WTC11 (cell line): ENCODE data around the gene FOXP1. TPM values are rescaled to one million over a fixed set of nuclear protein-coding genes. Genes with fewer than 3 reads are reported as not detected.

ENCODE experiments used
- ATAC-seq: fragments of 200-7000 bp; cut with Tn5 transposase; 2 replicates; pipeline ENCODE4 v1.10.0; 2021; ENCODE audit warnings: mild to moderate bottlenecking, moderate library complexity
- CTCF ChIA-PET: fragments of 300-600 bp; sonication (Branson Sonifier 250); formaldehyde crosslinking; loops from one replicate; lab custom pipeline; 2021; ENCODE audit warnings: antibody characterized with exemption; lab: Charles Lee
- POLR2A ChIA-PET: fragments of 350-600 bp; sonication (Branson Sonifier 250); formaldehyde crosslinking; loops from one replicate; lab custom pipeline; 2021; ENCODE audit warnings: antibody characterized with exemption; lab: Charles Lee
- DNase-seq: peaks from one replicate; pipeline ENCODE4 v3.0.0; 2021; ENCODE audit warnings: low spot score
- H3K27ac Mint-ChIP-seq: 2 replicates; pipeline ENCODE4 v1.8.0; 2021; ENCODE audit warnings: mixed read lengths
- H3K27me3 Mint-ChIP-seq: 2 replicates; pipeline ENCODE4 v1.8.0; 2021; ENCODE audit warnings: low read depth, mild to moderate bottlenecking, moderate library complexity, mixed read lengths
- H3K36me3 Mint-ChIP-seq: 2 replicates; pipeline ENCODE4 v1.8.0; 2021; ENCODE audit warnings: mixed read lengths
- H3K4me1 Mint-ChIP-seq: 2 replicates; pipeline ENCODE4 v1.8.0; 2022; ENCODE audit warnings: mixed read lengths
- H3K4me3 Mint-ChIP-seq: 2 replicates; pipeline ENCODE4 v1.8.0; 2021; ENCODE audit warnings: mild to moderate bottlenecking, moderate library complexity, mixed read lengths
- H3K9me3 Mint-ChIP-seq: 2 replicates; pipeline ENCODE4 v1.8.0; 2021; ENCODE audit warnings: mixed read lengths
- AFF4 ChIP-seq: sonication (generic); formaldehyde crosslinking; IDR thresholded peaks from 2 replicates; pipeline ENCODE4 v1.8.1; 2023; ENCODE audit warnings: mild to moderate bottlenecking, missing genetic modification reagents, borderline replicate concordance
- ATF6 ChIP-seq: sonication (generic); formaldehyde crosslinking; IDR thresholded peaks from 2 replicates; pipeline ENCODE4 v1.8.1; 2023; ENCODE audit warnings: mild to moderate bottlenecking, missing genetic modification reagents
- ESRRA ChIP-seq: sonication (generic); formaldehyde crosslinking; IDR thresholded peaks from 2 replicates; pipeline ENCODE4 v1.8.1; 2022; ENCODE audit warnings: mild to moderate bottlenecking, missing genetic modification reagents, borderline replicate concordance
- ETV6 ChIP-seq: sonication (generic); formaldehyde crosslinking; IDR thresholded peaks from 2 replicates; pipeline ENCODE4 v1.8.1; 2022; ENCODE audit warnings: mild to moderate bottlenecking, missing genetic modification reagents
- FOXP4 ChIP-seq: sonication (generic); formaldehyde crosslinking; IDR thresholded peaks from 2 replicates; pipeline ENCODE4 v1.8.0; 2022; ENCODE audit warnings: mild to moderate bottlenecking, missing genetic modification reagents
- GTF2I ChIP-seq: fragments of 250-450 bp; sonication (Bioruptor Pico); conservative IDR thresholded peaks from 2 replicates; pipeline ENCODE4 v1.4.0; 2021; ENCODE audit warnings: mild to moderate bottlenecking
- HMGA2 ChIP-seq: fragments of 250-450 bp; sonication (Bioruptor Pico); IDR thresholded peaks from 2 replicates; pipeline ENCODE4 v1.4.0; 2021; ENCODE audit warnings: mild to moderate bottlenecking, moderate library complexity
- HMGXB4 ChIP-seq: sonication (generic); formaldehyde crosslinking; IDR thresholded peaks from 2 replicates; pipeline ENCODE4 v1.8.1; 2023; ENCODE audit warnings: mild to moderate bottlenecking, moderate library complexity, missing genetic modification reagents
- IRF1 ChIP-seq: sonication (generic); formaldehyde crosslinking; IDR thresholded peaks from 2 replicates; pipeline ENCODE4 v1.8.0; 2023; ENCODE audit warnings: missing genetic modification reagents
- IRF2 ChIP-seq: sonication (generic); formaldehyde crosslinking; IDR thresholded peaks from 2 replicates; pipeline ENCODE4 v1.8.0; 2022; ENCODE audit warnings: low read depth, missing genetic modification reagents, borderline replicate concordance
- MLX ChIP-seq: sonication (generic); formaldehyde crosslinking; IDR thresholded peaks from 2 replicates; pipeline ENCODE4 v1.8.1; 2023; ENCODE audit warnings: mild to moderate bottlenecking, missing genetic modification reagents, moderate library complexity
- NR3C1 ChIP-seq: sonication (generic); formaldehyde crosslinking; conservative IDR thresholded peaks from 2 replicates; pipeline ENCODE4 v1.8.1; 2023; ENCODE audit warnings: low read depth, mild to moderate bottlenecking, missing genetic modification reagents
- OVOL2 ChIP-seq: fragments of 250-450 bp; sonication (Bioruptor Pico); IDR thresholded peaks from 2 replicates; pipeline ENCODE4 v1.9.0; 2021; ENCODE audit warnings: mild to moderate bottlenecking, borderline replicate concordance
- PRDM15 ChIP-seq: sonication (generic); formaldehyde crosslinking; IDR thresholded peaks from 2 replicates; pipeline ENCODE4 v1.8.0; 2022; ENCODE audit warnings: missing genetic modification reagents
- PRRX2 ChIP-seq: fragments of 250-450 bp; sonication (Bioruptor Pico); IDR thresholded peaks from 2 replicates; pipeline ENCODE4 v1.8.0; 2021; ENCODE audit warnings: mild to moderate bottlenecking
- SP1 ChIP-seq: sonication (generic); formaldehyde crosslinking; conservative IDR thresholded peaks from 2 replicates; pipeline ENCODE4 v1.8.1; 2022; ENCODE audit warnings: missing genetic modification reagents
- TEAD4 ChIP-seq: sonication (generic); formaldehyde crosslinking; IDR thresholded peaks from 2 replicates; pipeline ENCODE4 v1.8.0; 2022; ENCODE audit warnings: mild to moderate bottlenecking, missing genetic modification reagents
- ZNF219 ChIP-seq: sonication (generic); formaldehyde crosslinking; IDR thresholded peaks from 2 replicates; pipeline ENCODE4 v1.8.0; 2023; ENCODE audit warnings: missing genetic modification reagents, mild to moderate bottlenecking, borderline replicate concordance
- total RNA-seq: library from RNA; stranded (reverse); gene quantifications from 3 replicates; pipeline ENCODE4 v1.2.3, GENCODE V29; 2021

Gene FOXP1
- total RNA-seq, 1 experiment from 2014 or later: 25.8 TPM

GRCh38 chr3:71485896-71486295 is 97.6 kb downstream of the FOXP1 start (continued):
- TF ChIP-seq AFF4 (CRISPR knock-in tag) (no peak), ZNF219 (no peak), ATF6 (CRISPR knock-in tag) (no peak), MLX (no peak), ESRRA (CRISPR knock-in tag) (no peak)
- TF ChIP-seq, all 79 proteins: peak for 0

GRCh38 chr3:71484452-71484851 is 99.1 kb downstream of the FOXP1 start:
- ATAC-seq: no peak
- peaks cover 50% of the 10 kb centered on the region for H3K4me1 Mint-ChIP-seq
- H3K4me3 Mint-ChIP-seq: no peak overlapping the region
- no peak overlapping the region for H3K27ac Mint-ChIP-seq
- no peaks in the 10 kb centered on the region for H3K36me3 Mint-ChIP-seq
- H3K27me3 Mint-ChIP-seq: no peaks in the 10 kb centered on the region
- ChIA-PET CTCF (no interaction called here), POLR2A (no interaction called here)
- no peak for DNase-seq
- peaks cover 4% of the 10 kb centered on the region; the same call in 1 of the 2 replicates for H3K9me3 Mint-ChIP-seq
- TF ChIP-seq IRF2 (no peak), OVOL2 (CRISPR knock-in tag) (no peak), SP1 (no peak), GTF2I (CRISPR knock-in tag) (no peak), PRRX2 (CRISPR knock-in tag) (no peak), HMGXB4 (no peak), FOXP4 (CRISPR knock-in tag) (no peak), NR3C1 (no peak), AFF4 (CRISPR knock-in tag) (no peak), ETV6 (CRISPR knock-in tag) (no peak), HMGA2 (CRISPR knock-in tag) (no peak), TEAD4 (CRISPR knock-in tag) (no peak), IRF1 (CRISPR knock-in tag) (no peak), PRDM15 (CRISPR knock-in tag) (no peak)
